NCI-H187 treated with DMSO at 0.1 percent for 48 hours (cell line): ENCODE results near the gene NME3.

Experiments used
- DNase-seq: peaks from one replicate; lab custom pipeline; 2025; lab: John Stamatoyannopoulos, UW

The NME3 gene

GRCh38 chr16:1724491-1724890 is 46.9 kb downstream of the NME3 start:
- no peak for DNase-seq

DNA sequence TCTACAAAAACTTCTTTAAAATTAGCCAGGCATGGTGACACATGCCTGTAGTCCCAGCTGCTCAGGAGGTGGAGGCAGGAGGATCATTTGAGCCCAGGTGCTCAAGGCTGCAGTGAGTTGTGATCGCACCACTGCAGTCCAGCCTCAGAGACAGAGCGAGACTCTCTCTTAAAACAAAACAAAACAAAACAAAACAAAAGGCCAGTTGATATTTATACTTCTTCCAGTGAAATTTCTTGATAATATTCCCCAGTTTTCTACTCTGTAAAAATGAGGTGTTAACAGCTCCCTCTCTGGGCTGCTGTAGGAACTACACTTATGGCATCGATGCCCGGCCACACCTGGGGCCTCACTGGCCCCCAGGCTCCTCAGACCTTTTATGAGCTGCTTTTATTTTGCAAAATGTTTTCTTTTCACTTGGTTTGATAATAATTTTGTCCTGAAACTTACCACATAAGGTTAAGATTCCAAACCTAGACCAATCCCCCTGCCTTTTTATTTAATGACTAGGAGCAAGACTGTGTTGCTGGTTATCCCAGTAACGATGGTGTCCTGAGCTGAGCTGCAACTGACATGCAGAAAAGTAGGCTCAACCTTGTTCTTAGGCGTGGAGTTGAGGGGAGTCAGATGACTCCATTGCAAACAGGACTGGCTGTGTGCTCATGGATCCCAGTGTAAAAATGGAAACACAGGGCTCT is 47.7 kb downstream of the NME3 start:
- no peak for DNase-seq

DNA sequence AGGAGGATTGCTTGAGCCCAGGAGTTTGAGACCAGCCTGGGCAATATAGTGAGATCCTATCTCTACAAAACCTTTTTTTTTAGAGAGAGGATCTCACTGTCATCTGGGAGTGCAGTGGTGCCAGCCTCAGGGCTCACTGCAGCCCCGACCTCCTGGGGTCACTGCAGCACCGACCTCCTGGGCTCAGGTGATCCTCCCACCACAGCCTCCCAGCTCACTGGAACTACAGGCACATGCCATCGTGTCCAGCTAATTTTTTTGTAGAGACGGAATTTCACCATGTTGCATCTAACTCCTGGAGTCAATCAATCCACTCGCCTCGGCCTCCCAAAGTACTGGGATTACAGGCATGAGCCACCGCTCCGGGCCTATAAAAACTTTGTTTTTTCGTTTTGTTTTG is 50.0 kb downstream of the NME3 start:
- DNase-seq, result no peak
